Measurements from ENCODE around the gene CIC.

Gene CIC

DNA sequence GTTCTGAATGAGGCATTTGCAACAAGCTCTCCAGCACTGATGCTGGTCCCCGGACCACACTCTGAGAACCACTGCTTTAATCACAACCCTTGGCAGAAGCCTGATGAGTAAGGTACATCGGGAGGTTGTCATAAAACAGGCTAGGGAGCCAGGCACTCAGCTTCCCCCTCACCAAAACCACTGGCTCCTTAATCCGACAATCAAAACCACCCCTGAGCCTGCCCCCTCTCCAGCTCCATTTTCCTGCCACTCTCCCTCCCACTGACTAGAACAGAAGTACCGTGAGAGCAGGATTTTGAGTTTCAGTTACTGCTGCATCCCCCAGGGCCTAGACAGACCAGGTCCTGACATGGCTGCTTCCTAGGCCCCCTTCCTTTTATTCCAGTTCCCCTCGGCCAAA lies 33.9 kb upstream of the CIC start:
- Mint-ChIP-seq H3K4me1 (peaks cover 54% of the 10 kb centered on the region), H3K9me3 (no peaks in the 10 kb centered on the region), H3K27me3 (no peaks in the 10 kb centered on the region), H3K27ac (peak overlapping the region in 1 of 2 donors; percentile 79), H3K4me3 (no peak overlapping the region)
- ATAC-seq (no peak), DNase-seq (no peak)

DNA sequence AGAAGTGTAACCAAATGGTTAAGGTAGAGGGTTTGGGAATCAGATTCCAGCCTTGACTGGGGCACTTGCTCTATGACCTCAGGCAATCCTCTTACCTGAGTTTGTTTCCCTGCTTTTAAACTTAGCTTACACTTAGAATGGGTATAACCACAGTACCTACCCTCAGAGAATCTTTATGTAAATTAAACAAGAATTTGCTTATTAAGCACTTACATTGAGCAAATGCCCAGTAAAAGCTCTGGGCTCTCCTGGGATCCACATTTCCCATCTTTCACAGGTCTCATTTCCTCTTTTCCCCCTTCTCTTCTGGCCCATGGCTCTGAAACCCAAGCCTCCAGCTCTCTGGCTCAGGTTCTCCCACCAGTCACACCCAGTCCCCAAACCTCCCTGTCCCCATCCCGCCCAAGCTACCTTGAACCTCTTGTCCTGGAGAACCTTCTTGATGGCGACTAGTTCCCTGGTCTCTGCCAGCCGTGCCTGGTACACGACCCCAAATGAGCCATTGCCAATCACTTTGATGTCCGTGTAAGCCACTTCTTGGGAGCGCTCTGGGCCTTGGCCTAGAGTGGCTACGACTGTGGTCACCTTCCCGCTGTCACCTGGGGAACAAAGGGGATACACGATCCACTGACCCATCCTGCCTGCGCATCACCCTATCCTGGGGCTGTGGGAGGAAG lies 29.4 kb upstream of the CIC start:
- ATAC-seq (no peak), DNase-seq (no peak)
- no peaks in the 10 kb centered on the region for H3K9me3 Mint-ChIP-seq
- H3K4me3 Mint-ChIP-seq: no peak overlapping the region
- peak overlapping the region; percentile 7 to 43 for H3K27ac Mint-ChIP-seq
- no peaks in the 10 kb centered on the region for H3K27me3 Mint-ChIP-seq
- H3K4me1 Mint-ChIP-seq: peaks cover 50% of the 10 kb centered on the region

DNA sequence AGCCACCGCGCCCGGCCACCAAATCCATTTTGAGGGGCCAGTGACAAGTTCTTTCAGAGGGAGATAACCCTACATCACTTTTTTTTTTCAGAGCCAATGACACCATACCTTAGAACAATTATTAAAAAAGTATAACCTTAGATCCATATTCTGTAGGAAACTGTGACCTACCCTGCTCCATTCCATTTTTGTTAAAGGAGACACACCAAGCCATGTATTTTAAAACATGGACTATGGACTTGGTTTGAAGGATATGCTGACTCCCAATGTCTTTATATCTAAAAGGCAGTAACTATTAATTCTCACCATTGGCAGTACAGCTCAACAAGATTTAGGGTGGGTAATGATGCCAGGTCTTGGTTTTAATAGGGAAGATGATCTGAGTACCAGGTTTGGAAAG lies 27.8 kb upstream of the CIC start:
- DNase-seq (no peak), ATAC-seq (no peak)
- no peaks in the 10 kb centered on the region for H3K27me3 Mint-ChIP-seq
- H3K4me3 Mint-ChIP-seq: peak overlapping the region; percentile 86 to 91
- H3K4me1 Mint-ChIP-seq: peaks cover 54% of the 10 kb centered on the region
- no peaks in the 10 kb centered on the region for H3K9me3 Mint-ChIP-seq
- peak overlapping the region; percentile 38 to 83 for H3K27ac Mint-ChIP-seq

DNA sequence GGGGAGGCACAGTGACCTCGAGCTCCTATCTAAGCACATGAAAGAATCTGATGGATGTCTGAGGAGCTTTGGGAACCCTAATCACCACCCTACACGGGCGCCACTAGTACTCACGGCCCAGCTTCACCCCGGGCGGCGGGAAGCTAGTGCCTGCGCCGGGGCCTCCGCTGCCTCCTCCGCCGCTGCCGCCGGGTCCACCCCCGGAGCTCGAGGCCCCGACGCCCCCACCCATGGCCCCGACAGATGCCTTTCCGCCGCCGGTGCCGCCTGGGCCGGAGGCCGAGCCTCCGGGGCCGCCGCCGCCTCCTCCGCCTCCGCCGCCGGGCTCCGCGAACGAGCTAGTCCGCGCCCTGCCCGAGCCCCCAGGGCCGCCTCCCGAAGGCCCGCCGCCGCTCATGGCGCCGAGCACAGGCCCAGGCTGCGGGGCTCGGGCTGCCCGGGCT lies 27.0 kb upstream of the CIC start:
- DNase-seq: no peak
- ATAC-seq: peak; percentile 0
- H3K9me3 Mint-ChIP-seq: no peaks in the 10 kb centered on the region

DNA sequence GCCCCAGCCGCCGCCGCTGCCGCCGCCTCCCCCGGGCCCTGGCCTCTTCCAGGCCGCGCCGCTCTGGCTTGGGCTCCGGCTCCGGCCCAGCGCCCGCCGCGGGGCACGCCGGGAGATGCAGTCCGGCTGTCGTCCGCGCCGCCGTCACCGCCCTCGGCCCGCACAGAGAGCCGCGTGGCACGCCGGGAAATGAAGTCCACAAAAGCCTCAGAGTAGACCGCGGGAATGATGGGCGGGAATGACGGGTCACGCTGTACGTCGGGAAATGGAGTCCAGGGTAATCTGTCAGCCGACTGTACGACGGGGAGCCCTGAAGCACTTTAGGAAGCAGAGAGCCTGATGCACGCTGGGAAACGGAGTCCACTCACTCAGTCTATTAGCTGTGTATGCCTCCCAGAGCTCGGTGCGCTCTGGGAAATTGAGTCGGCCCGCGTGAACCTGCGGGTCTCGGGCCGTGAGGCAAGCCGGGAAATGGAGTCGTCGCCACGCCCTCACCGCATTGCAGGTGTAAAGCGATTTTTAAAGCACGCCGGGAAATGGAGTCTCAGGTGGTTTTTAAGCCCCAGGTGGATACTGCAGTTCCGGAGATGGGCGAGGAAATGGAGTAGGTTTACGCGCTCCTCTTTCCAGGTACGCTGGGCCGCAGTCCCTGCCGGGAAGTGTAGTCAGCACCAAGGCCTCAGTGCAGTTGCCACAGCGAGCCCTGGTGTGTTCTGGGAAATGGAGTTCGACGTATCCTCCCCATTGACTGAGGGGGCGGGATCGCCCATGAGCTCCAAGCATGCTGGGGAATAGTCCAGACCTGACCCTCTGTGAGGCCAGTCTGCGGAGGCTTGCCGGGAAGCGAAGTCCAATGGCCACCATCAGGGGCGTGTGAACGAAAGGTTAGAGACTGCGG lies 26.3 kb upstream of the CIC start, which contains the start of gene GSK3A:
Gene GSK3A (minus strand): TSS at position 91 of the 898 bp plus-strand sequence. CDS start 137 bp downstream, outside the sequence.
- peak within 1 kb of the TSS; percentile 91 to 94 for H3K4me3 Mint-ChIP-seq
- peaks cover 55% of the 10 kb centered on the region for H3K4me1 Mint-ChIP-seq

More for the DNA sequence above, 27.0 kb upstream of the CIC start:
- Mint-ChIP-seq H3K27me3 (no peaks in the 10 kb centered on the region), H3K4me3 (peak overlapping the region; percentile 86 to 91), H3K27ac (peak overlapping the region; percentile 83 to 92), H3K4me1 (peaks cover 54% of the 10 kb centered on the region)

DNA sequence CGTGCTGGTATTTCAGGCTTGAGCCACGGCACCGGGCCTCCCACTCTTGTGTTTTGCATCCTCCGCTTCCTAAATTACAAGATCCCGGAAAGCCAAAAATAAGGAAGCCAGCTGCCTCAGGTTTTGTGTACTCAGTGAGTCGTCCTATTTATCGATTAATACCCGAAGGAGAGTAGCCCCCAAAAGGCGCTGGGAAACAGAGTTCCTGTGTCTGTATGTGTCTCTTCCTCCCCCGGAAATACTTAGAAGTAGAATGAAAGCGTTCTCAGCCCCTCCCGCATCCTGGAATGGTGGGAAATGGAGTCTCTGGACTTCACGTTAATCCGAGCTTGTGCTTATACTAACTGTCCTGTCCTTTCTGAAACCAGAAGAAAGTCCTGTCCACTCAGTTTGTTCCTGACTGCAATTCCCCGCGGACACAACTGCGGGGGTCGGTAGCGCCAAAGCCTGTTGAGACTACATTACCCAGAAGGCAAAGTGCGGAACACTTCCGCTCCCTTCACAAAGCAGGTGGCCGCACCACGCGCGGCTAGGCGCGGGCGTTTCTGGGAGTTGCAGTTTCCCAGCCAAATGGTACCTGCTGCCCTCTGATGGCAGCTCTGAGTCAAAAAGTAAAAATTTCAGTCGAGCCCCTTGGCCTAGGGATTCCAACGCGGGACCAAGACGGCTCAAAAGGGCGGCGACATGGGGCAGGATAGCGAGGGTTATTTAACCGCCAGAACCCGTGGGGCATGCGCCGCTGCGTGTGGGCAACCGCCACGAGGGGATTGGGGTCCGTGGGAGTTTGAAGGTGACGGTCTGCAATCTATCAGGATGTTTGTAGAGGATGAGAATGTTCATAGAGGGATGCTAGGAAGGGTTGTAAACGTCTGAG lies 24.5 kb upstream of the CIC start:
- Mint-ChIP-seq H3K4me1 (peaks cover 59% of the 10 kb centered on the region), H3K27ac (peak overlapping the region; percentile 96)

More for the DNA sequence above, 26.3 kb upstream of the CIC start, which contains the start of gene GSK3A:
- H3K9me3 Mint-ChIP-seq: no peaks in the 10 kb centered on the region
- peak within 1 kb of the TSS; percentile 93 to 96 for H3K27ac Mint-ChIP-seq
- ATAC-seq (peak; percentile 86), DNase-seq (peak; percentile 96 to 97)
- no peaks in the 10 kb centered on the region for H3K27me3 Mint-ChIP-seq

DNA sequence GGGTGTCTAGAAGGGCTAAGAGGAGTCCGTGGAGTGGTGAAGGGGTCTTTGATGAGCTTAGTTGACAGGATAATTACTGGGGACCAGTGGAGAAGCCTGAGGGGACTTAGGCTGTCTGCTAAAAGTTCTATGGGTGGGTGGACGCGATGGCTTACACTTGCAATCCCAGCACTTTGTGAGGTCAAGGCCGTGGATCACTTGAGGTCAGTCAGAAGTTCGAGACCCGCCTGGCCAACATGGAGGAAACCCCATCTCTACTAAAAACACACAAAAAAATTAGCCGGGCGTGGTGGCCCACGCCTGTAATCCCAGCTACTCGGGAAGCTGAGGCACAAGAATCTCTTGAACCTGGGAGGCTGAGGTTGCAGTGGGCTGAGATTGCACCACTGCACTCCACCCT lies 23.8 kb upstream of the CIC start:
- no peaks in the 10 kb centered on the region for H3K27me3 Mint-ChIP-seq
- no peaks in the 10 kb centered on the region for H3K9me3 Mint-ChIP-seq
- no peak for ATAC-seq
- no peak for DNase-seq
- H3K27ac Mint-ChIP-seq: peak overlapping the region; percentile 77 to 96
- H3K4me3 Mint-ChIP-seq: peak overlapping the region; percentile 86 to 94
- peaks cover 59% of the 10 kb centered on the region for H3K4me1 Mint-ChIP-seq

More for the DNA sequence above, 24.5 kb upstream of the CIC start:
- H3K27me3 Mint-ChIP-seq: no peaks in the 10 kb centered on the region
- peak; percentile 92 to 93 for DNase-seq
- peak; percentile 54 for ATAC-seq
- H3K4me3 Mint-ChIP-seq: peak overlapping the region; percentile 86 to 94
- no peaks in the 10 kb centered on the region for H3K9me3 Mint-ChIP-seq

DNA sequence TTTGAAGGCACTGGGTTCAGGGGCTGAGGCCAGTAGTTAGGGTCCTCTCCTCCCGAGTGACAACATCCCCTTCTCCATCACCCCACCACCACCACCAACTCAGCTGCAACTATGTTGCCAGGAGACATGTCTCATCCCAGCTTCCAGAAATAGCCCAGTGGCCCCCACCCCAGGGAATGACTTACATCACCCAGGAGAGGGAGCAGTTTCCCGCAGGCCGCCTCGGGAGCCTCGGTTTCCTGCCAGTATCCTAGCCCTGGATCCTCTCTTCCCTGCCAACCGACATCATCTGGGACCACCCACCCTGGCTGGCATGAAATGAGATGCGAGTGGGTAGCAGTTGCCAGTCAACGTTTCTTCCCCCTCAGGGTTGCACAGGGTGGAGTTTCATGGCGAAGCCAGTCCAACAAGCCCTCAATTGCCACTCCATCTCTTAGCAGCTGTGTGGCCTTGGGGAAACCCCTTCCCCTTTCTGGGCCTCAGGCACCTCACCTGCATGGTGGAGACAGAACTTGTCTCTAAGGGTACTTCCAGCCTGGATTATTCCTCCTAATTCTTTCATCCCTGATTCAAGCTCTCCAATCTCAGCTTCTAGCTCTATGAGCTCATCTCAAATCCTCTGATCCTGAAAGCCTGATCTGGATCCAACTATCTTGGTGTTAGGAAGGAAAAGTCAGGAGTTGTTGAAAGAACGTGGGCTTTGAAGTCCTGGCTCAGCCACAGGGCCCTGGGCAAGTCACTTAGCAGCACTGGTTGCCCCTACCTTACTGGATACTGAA lies 22.7 kb upstream of the CIC start:
- Mint-ChIP-seq H3K9me3 (no peaks in the 10 kb centered on the region), H3K4me1 (peaks cover 59% of the 10 kb centered on the region), H3K27me3 (no peaks in the 10 kb centered on the region), H3K4me3 (no peak overlapping the region), H3K27ac (no peak overlapping the region)
- no peak for ATAC-seq
- DNase-seq: no peak

DNA sequence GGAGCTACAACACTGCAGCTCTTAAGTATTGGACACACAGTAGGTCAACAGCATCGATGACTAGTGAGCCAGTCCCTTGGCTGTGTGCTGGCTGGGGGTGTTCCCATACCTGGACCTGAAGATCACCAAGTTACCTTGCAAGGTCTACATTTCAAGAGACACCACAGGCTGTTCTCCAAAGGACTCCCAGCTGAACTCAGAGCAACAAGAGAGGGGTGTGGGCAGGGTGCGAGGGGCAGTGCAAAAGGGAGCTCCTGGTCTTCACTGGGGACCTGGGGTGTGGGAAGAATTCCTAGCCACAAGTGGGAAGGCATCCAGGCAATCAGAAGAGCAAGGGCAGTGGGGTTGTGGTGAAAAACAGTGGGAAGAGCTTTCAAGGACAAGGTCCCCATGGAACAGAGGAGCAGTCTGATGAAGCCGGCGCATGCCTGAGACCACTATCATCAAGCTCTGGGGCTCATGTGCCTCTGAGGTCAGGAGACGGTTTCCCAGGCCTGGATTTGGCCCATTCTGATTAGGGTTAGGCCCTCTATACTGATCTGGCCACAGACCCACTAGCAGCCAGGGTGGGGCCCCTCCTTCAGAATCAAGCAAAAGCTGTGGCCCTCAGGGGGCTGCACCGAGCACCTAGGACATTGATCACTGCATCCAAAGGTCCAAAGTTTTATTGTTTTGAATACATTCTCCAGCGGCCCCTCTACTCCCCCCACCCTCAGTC lies 22.0 kb upstream of the CIC start:
- Mint-ChIP-seq H3K27me3 (no peaks in the 10 kb centered on the region), H3K9me3 (no peaks in the 10 kb centered on the region), H3K4me1 (peaks cover 65% of the 10 kb centered on the region), H3K4me3 (no peak overlapping the region), H3K27ac (peak overlapping the region in 1 of 2 donors; percentile 5)
- DNase-seq (no peak), ATAC-seq (no peak)

DNA sequence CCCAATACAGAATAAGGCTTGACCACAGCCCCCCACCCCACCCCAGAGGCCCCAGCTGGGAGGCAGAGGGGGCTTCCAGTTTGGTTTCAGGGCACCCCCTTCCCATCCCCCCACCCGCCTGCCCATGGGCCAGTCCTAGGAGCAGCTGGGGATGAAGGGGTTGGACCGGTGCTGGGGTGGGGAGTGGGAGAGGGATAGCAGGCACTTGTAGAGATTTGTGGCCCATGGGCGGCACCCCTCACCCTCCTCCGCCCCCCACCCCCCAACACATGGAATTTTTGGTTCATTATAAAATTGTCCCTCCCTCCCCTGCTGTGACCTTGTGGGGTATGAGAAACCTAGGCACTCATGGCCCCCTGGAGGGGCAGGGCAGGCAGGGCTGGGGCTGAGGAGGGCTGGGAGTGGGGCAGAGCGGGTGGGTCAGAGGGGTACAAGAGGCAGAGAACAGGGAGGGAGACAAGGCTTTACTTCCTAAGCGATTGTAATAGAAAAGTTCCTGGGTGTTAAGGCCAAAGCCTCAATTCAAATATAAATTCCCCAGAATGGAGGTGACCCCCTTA lies 21.3 kb upstream of the CIC start:
- H3K27me3 Mint-ChIP-seq: no peaks in the 10 kb centered on the region
- DNase-seq (no peak), ATAC-seq (no peak)
- no peak overlapping the region for H3K27ac Mint-ChIP-seq
- H3K9me3 Mint-ChIP-seq: no peaks in the 10 kb centered on the region
- peaks cover 72% of the 10 kb centered on the region for H3K4me1 Mint-ChIP-seq
- no peak overlapping the region for H3K4me3 Mint-ChIP-seq

DNA sequence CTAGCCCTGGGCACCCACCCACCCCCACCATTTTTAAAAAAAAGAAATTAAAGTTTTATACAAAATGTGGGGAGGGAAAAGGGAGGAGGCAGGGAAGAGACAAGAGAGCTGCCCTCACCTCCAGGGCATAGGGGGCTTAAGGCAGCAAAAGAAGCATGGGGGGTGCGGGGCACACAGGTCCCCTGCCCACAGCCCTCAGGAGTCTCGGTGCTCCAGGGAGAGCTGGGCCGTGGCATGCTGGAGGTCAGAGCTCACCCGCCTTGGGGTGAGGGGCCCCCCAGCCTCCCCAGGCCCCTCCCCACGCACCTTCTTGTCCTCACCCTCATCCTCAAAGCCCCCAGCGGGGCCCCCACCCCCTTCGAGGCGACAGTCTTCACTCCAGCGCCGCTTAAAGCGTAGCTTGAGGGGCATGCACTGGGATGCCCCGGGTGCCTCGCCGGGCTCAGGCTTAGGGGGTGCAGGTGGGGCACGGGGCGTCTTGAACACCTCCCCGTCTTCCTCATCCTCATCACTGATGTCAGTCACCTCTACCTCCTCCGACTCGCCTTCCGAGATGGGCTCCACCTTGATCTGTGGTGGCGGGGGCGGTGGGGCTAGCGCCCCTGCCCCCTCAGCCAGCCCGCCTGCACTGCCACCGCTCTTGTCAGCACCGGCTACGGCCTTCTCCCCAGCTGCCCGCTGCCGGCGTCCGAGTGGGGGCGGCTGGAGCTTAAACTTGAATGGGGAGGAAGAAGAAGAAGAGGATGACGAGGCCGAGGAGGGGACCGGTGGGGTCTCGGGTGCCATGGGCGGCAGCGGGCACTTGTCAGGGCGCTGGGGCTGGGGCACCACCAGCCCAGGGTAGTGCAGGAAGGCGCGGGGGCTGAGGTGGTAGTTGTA lies 20.5 kb upstream of the CIC start:
- Mint-ChIP-seq H3K4me3 (no peak overlapping the region), H3K4me1 (peaks cover 75% of the 10 kb centered on the region)

DNA sequence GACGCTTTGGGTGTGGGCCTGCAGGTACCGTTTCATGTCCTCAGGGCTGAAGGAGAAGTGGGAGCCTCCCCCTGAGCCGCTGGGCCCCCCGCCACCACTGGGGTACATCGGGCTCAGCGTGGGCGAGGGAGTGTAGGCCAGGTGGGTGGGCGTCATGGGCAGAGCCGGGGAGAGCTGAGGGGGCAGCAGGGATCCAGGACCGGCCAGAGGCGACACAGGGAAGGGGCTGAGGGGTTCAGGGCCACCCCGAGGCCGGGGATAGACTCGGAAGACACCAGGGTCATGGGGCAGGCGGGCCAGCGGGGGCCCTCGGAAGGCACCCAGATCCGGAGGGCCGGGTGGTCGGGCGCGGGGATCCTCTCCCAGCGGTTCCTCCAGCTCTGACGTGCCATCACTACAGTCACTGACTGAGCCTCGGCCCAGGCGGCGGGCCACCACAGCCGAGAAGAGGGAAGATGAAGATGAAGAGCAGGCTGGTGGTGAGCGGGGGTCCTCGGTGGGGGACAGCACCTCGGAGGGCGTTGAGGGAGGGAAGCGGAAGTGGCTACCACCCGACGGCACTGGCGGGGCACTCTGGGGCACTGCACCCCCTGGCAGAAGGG lies 19.8 kb upstream of the CIC start:
- DNase-seq (no peak), ATAC-seq (no peak)
- no peak overlapping the region for H3K4me3 Mint-ChIP-seq
- H3K9me3 Mint-ChIP-seq: no peaks in the 10 kb centered on the region
- no peaks in the 10 kb centered on the region for H3K27me3 Mint-ChIP-seq
- peak overlapping the region in 1 of 2 donors; percentile 36 for H3K27ac Mint-ChIP-seq
- peaks cover 75% of the 10 kb centered on the region for H3K4me1 Mint-ChIP-seq

More for the DNA sequence above, 20.5 kb upstream of the CIC start:
- Mint-ChIP-seq H3K9me3 (no peaks in the 10 kb centered on the region), H3K27me3 (no peaks in the 10 kb centered on the region), H3K27ac (peak overlapping the region in 1 of 2 donors; percentile 36)
- no peak for ATAC-seq
- DNase-seq: no peak

DNA sequence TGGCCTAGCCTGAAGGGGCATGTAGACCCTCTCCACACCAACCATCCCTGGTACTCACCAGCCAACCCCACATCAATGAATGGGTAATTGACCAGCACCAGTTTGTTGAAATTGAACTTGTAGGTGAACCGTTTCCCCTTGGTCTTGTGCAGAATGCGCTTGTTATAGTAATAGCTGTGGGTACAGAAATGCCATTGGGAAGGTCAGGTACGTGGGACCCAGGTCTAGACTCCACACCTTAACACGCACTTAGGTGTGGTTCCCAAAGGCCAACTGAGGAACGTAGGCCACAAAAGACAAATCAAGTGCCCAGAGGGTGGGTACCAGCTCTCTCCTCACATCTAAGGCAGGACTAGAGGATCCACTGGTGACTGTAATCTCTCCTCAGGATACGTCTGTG lies 19.3 kb upstream of the CIC start:
- peak overlapping the region in 1 of 2 donors; percentile 85 for H3K27ac Mint-ChIP-seq
- ATAC-seq (no peak), DNase-seq (no peak)
- H3K27me3 Mint-ChIP-seq: no peaks in the 10 kb centered on the region
- H3K4me3 Mint-ChIP-seq: no peak overlapping the region
- H3K4me1 Mint-ChIP-seq: peaks cover 72% of the 10 kb centered on the region
- no peaks in the 10 kb centered on the region for H3K9me3 Mint-ChIP-seq

Measured in stimulated activated naive CD8-positive, alpha-beta T cell treated with anti-CD3 and anti-CD28 coated beads, Interleukin-15, amount 100 ng/mL, for 72 hours (primary cell).